ENCODE measurements around the gene FGFR2.

DNA sequence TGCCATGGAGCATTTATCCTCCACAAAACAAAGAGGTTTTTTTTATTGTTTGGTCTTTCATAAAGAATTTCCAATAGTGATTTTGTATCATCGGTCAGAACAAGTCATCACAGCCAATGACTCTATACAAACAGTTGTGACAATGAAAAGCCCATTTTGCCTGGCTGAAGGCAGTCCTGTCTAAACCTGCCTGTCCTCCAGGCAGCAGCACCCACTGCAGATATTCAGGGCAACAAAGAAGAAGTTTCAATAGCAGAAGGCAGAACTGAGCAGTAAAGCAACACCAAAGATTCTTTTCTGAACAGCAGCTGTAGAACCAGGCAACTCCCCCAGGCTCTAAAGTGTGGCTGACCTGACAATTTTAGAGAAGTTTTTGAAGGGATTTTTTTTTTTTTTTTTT, 169.4 kb downstream of the FGFR2 start:
- TF ChIP-seq, protein P1, sequence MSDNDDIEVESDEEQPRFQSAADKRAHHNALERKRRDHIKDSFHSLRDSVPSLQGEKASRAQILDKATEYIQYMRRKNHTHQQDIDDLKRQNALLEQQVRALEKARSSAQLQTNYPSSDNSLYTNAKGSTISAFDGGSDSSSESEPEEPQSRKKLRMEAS (IDR thresholded peaks at IDR 0.05), result no peak
- TF ChIP-seq, protein P2, sequence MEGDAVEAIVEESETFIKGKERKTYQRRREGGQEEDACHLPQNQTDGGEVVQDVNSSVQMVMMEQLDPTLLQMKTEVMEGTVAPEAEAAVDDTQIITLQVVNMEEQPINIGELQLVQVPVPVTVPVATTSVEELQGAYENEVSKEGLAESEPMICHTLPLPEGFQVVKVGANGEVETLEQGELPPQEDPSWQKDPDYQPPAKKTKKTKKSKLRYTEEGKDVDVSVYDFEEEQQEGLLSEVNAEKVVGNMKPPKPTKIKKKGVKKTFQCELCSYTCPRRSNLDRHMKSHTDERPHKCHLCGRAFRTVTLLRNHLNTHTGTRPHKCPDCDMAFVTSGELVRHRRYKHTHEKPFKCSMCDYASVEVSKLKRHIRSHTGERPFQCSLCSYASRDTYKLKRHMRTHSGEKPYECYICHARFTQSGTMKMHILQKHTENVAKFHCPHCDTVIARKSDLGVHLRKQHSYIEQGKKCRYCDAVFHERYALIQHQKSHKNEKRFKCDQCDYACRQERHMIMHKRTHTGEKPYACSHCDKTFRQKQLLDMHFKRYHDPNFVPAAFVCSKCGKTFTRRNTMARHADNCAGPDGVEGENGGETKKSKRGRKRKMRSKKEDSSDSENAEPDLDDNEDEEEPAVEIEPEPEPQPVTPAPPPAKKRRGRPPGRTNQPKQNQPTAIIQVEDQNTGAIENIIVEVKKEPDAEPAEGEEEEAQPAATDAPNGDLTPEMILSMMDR (IDR thresholded peaks at IDR 0.05; ENCODE audit: low read depth, low read length, missing input control), result no peak
- TF ChIP-seq TAF1 (conservative IDR thresholded peaks at IDR 0.05) (no peak), GABPA (IDR thresholded peaks at IDR 0.05 in 1 of 2, conservative IDR thresholded peaks at IDR 0.05 in 1 of 2) (no peak), YY1 (IDR thresholded peaks at IDR 0.05) (no peak), RAD21 (IDR thresholded peaks at IDR 0.05) (no peak)
- TF ChIP-seq, protein P3, sequence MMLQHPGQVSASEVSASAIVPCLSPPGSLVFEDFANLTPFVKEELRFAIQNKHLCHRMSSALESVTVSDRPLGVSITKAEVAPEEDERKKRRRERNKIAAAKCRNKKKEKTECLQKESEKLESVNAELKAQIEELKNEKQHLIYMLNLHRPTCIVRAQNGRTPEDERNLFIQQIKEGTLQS (IDR thresholded peaks at IDR 0.05), result no peak

Data from liver (tissue), 3 donors.